ENCODE measurements around the gene LPIN3. TPM values are rescaled to one million over a fixed set of nuclear protein-coding genes. Genes with fewer than 3 reads are reported as not detected.

The LPIN3 gene
- total and polyA plus RNA-seq, 2 of the 8 experiments (the other 6 are each of a cell fraction or from before 2014, with no cell fraction given), result 3.7 to 3.9 TPM

DNA sequence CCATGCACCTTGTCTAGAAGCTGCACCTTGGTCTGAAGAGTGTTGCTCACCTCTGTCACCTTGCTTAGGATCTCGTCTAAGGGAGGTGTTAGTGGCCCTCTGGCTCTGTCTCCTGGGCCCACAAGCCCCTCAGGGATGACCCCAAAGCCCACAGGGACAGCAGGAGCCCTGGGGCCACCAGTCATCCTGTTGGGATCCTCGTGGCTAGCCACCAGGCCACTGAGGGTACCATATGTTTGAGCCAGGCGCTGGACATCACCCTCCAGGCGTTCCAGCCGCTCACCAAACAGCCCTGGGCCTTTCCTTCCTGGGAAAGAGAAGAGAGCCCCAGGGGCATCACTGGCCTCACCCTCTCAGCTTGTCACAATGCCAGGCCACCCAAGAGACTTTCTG is 22.1 kb downstream of the LPIN3 start (continued):
- TF ChIP-seq PHF8 (conservative IDR thresholded peaks at IDR 0.05; ENCODE audit: low read depth, low read length) (no peak), YY1 (IDR thresholded peaks at IDR 0.05; ENCODE audit: low read depth, low read length) (no peak), TAF7 (optimal IDR thresholded peaks at IDR 0.05; ENCODE audit: borderline replicate concordance, low read depth, low read length) (no peak), CBX8 (IDR thresholded peaks at IDR 0.05; ENCODE audit: borderline replicate concordance, low read depth, low read length) (no peak)
- TF ChIP-seq, protein P1, sequence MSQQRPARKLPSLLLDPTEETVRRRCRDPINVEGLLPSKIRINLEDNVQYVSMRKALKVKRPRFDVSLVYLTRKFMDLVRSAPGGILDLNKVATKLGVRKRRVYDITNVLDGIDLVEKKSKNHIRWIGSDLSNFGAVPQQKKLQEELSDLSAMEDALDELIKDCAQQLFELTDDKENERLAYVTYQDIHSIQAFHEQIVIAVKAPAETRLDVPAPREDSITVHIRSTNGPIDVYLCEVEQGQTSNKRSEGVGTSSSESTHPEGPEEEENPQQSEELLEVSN (IDR thresholded peaks at IDR 0.05), result no peak

Measured in H1 (cell line).